Measurements from ENCODE around the gene ARSG.

GRCh38 chr17:68273722-68274121, 17.6 kb upstream of the ARSG start:
- TF ChIP-seq, protein P1, sequence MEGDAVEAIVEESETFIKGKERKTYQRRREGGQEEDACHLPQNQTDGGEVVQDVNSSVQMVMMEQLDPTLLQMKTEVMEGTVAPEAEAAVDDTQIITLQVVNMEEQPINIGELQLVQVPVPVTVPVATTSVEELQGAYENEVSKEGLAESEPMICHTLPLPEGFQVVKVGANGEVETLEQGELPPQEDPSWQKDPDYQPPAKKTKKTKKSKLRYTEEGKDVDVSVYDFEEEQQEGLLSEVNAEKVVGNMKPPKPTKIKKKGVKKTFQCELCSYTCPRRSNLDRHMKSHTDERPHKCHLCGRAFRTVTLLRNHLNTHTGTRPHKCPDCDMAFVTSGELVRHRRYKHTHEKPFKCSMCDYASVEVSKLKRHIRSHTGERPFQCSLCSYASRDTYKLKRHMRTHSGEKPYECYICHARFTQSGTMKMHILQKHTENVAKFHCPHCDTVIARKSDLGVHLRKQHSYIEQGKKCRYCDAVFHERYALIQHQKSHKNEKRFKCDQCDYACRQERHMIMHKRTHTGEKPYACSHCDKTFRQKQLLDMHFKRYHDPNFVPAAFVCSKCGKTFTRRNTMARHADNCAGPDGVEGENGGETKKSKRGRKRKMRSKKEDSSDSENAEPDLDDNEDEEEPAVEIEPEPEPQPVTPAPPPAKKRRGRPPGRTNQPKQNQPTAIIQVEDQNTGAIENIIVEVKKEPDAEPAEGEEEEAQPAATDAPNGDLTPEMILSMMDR (IDR thresholded peaks at IDR 0.05): no peak
- TF ChIP-seq EZH2phosphoT487 (IDR thresholded peaks at IDR 0.05; ENCODE audit: borderline replicate concordance, low read depth) (no peak), RCOR1 (IDR thresholded peaks at IDR 0.05; ENCODE audit: low read length) (no peak), TAF1 (IDR thresholded peaks at IDR 0.05; ENCODE audit: borderline replicate concordance, low read depth, low read length) (no peak), SIN3A (IDR thresholded peaks at IDR 0.05; ENCODE audit: borderline replicate concordance, low read depth, low read length) (no peak), REST (IDR thresholded peaks at IDR 0.05; ENCODE audit: low read depth, low read length) (no peak), NRF1 (IDR thresholded peaks at IDR 0.05; ENCODE audit: low read depth, low read length) (no peak)
- TF ChIP-seq, protein P2, sequence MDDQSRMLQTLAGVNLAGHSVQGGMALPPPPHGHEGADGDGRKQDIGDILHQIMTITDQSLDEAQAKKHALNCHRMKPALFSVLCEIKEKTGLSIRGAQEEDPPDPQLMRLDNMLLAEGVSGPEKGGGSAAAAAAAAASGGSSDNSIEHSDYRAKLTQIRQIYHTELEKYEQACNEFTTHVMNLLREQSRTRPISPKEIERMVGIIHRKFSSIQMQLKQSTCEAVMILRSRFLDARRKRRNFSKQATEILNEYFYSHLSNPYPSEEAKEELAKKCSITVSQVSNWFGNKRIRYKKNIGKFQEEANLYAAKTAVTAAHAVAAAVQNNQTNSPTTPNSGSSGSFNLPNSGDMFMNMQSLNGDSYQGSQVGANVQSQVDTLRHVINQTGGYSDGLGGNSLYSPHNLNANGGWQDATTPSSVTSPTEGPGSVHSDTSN (IDR thresholded peaks at IDR 0.05): no peak

Data from SK-N-SH (cell line).